K562 (cell line): ENCODE results near the gene RASIP1. TPM values are rescaled to one million over a fixed set of nuclear protein-coding genes. Genes with fewer than 3 reads are reported as not detected.

Experiments used
- BMI1 ChIP-seq: fragments of 150-350 bp; IDR thresholded peaks from 2 replicates; pipeline ENCODE4 v1.6.1; 2014; ENCODE audit warnings: low read length
- FOSL1 ChIP-seq: fragments of 200-800 bp; sonication (Bioruptor generic); conservative IDR thresholded peaks from 2 replicates; pipeline ENCODE4 v1.6.1; 2016; ENCODE audit warnings: missing genetic modification characterization, missing compliant biosample characterization
- JUN ChIP-seq, 2 experiments: sonication (generic) in 1 of 2; formaldehyde crosslinking in 1 of 2; IDR thresholded peaks; 2 replicates each; pipeline versions ENCODE4 v1.6.1 to v1.8.0; 2012 to 2022; ENCODE audit warnings: borderline replicate concordance in 2 of 2, mild to moderate bottlenecking in 2 of 2, improper control_type of control experiment in 1 of 2, low read depth in 1 of 2, low read length in 1 of 2, missing genetic modification reagents in 1 of 2
- KLF13 ChIP-seq: fragments of 450-650 bp; IDR thresholded peaks from 2 replicates; pipeline ENCODE4 v1.6.1; 2016; ENCODE audit warnings: missing genetic modification characterization, low read depth, mild to moderate bottlenecking, missing compliant biosample characterization, moderate library complexity, borderline replicate concordance
- MLLT1 ChIP-seq, 2 experiments: fragments of 450-650 bp; IDR thresholded peaks; 2 replicates each; pipeline ENCODE4 v1.6.1; 2016
- NBN ChIP-seq: fragments of 450-650 bp; IDR thresholded peaks from 2 replicates; pipeline ENCODE4 v1.6.1; 2016; ENCODE audit warnings: low read depth, mild to moderate bottlenecking
- NCOA2 ChIP-seq, 2 experiments: fragments of 450-650 bp; IDR thresholded peaks; 2 replicates each; pipeline ENCODE4 v1.6.1; 2018; ENCODE audit warnings: mild to moderate bottlenecking in 2 of 2, moderate library complexity in 1 of 2; ENCODE audit not compliant: partially characterized antibody in 2 of 2
- RBBP5 ChIP-seq: fragments of 200-600 bp; sonication (generic); IDR thresholded peaks from 2 replicates; pipeline ENCODE4 v1.6.1; 2012; ENCODE audit warnings: borderline replicate concordance, mild to moderate bottlenecking, low read length, control low read depth, inconsistent platforms; ENCODE audit not compliant: insufficient read depth, poor library complexity, severe bottlenecking
- ZBTB11 ChIP-seq, 3 experiments: fragments of 200-800 bp in 1 of 3; fragments of 250-450 bp in 1 of 3; fragments of 450-650 bp in 1 of 3; sonication (Bioruptor Pico) in 1 of 3; sonication (Bioruptor generic) in 1 of 3; formaldehyde crosslinking in 1 of 3; IDR thresholded peaks; 2 replicates each; pipeline versions ENCODE4 v1.6.1 to v1.8.0; 2016 to 2022; ENCODE audit warnings: mild to moderate bottlenecking in 2 of 3, missing genetic modification characterization in 2 of 3, missing compliant biosample characterization in 1 of 3, moderate library complexity in 1 of 3
- ZBTB12 ChIP-seq: fragments of 250-450 bp; sonication (Bioruptor Pico); IDR thresholded peaks from 2 replicates; pipeline ENCODE4 v1.4.0; 2020
- ZFP36 ChIP-seq: fragments of 150-350 bp; IDR thresholded peaks from 2 replicates; pipeline ENCODE4 v1.6.1; 2018; ENCODE audit warnings: low read length, low read depth; ENCODE audit not compliant: partially characterized antibody
- ZFX ChIP-seq: sonication (generic); formaldehyde crosslinking; IDR thresholded peaks from 2 replicates; pipeline ENCODE4 v1.8.0; 2022; ENCODE audit warnings: mild to moderate bottlenecking, missing genetic modification reagents, moderate library complexity
- ZKSCAN1 ChIP-seq: fragments of 150-350 bp; IDR thresholded peaks from 2 replicates; pipeline ENCODE4 v1.6.1; 2016; ENCODE audit warnings: low read depth, low read length
- ZNF232 ChIP-seq: sonication (generic); formaldehyde crosslinking; IDR thresholded peaks from 2 replicates; pipeline ENCODE4 v1.8.0; 2022; ENCODE audit warnings: mild to moderate bottlenecking, missing genetic modification reagents
- ZNF253 ChIP-seq: fragments of 250-450 bp; sonication (Bioruptor Pico); conservative IDR thresholded peaks from 2 replicates; pipeline ENCODE4 v1.6.1; 2021; ENCODE audit warnings: mild to moderate bottlenecking
- ZNF592 ChIP-seq: fragments of 450-650 bp; IDR thresholded peaks from 2 replicates; pipeline ENCODE4 v1.6.1; 2017; ENCODE audit warnings: antibody characterized with exemption, mild to moderate bottlenecking
- polyA plus RNA-seq, 8 experiments: library from polyadenylated mRNA; depleted of rRNA in 4 of 8; stranded (reverse) in 5 of 8; unstranded in 3 of 8; fragments of >200 nt; fragmentation: Nextera tagmentation in 2 of 8; fragmentation: Illumina TruSeq in 1 of 8; extraction: Ambion mirVana in 2 of 8; extraction: Trizol in 1 of 8; gene quantifications; 2 replicates each; pipeline versions ENCODE4 v1.2.1 to v1.2.3, GENCODE V29; 2011 to 2014; ENCODE audit warnings: inconsistent platforms in 1 of 8, missing spikeins in 1 of 8
- total RNA-seq, 7 experiments: library from RNA; depleted of rRNA in 6 of 7; stranded (reverse); fragments of >200 nt in 6 of 7; fragmentation: Illumina TruSeq in 2 of 7; extraction: Trizol in 2 of 7; gene quantifications; 2 replicates each; pipeline versions ENCODE4 v1.2.1 to v1.2.3, GENCODE V29; 2011 to 2021; ENCODE audit warnings: low replicate concordance in 1 of 7

RASIP1 gene
- total and polyA plus RNA-seq, 9 of the 15 experiments (the other 6 are each of a cell fraction or from before 2014, with no cell fraction given): 0.20 to 4.7 (median 1.5) TPM

GRCh38 chr19:48742096-48742495, 1.7 kb upstream of the RASIP1 start (continued):
- TF ChIP-seq MLLT1 (IDR thresholded peaks at IDR 0.05) (peak in 1 of 2 experiments; percentile 75; a peak in 1 of 4 replicates), NCOA2 (IDR thresholded peaks at IDR 0.05; ENCODE audit: partially characterized antibody in 2 of 2) (no peak), ZBTB12 (CRISPR knock-in tag) (no peak), BMI1 (no peak), ZNF232 (no peak), ZKSCAN1 (no peak), ZNF253 (CRISPR knock-in tag) (no peak), JUN (IDR thresholded peaks at IDR 0.05; ENCODE audit: borderline replicate concordance, low read depth, low read length) (no peak), JUN (CRISPR knock-in tag; IDR thresholded peaks at IDR 0.05; ENCODE audit: borderline replicate concordance) (0 out of 2 replicates have a peak, but pooled peaks have one; percentile 32), RBBP5 (no peak), KLF13 (no peak), ZFX (peak; percentile 7; the same call in 1 of the 2 replicates), NBN (no peak), ZBTB11 (CRISPR knock-in tag; IDR thresholded peaks at IDR 0.05) (no peak), ZFP36 (no peak), ZNF592 (peak; percentile 28; the same call in 1 of the 2 replicates), FOSL1 (no peak)
